Measurements from ENCODE around the gene KRIT1. TPM values are rescaled to one million over a fixed set of nuclear protein-coding genes. Genes with fewer than 3 reads are reported as not detected.
A peak's percentile ranks its signal among the peaks of the same experiment; 100 is the strongest.

Gene KRIT1
- total and polyA plus RNA-seq, 9 donors, result 29.4 to 65.0 (median 52.3) TPM

- WGBS, 3 donors, result 0% methylated on average over 28 to 35 of the region's 35 CpGs
Observed at GRCh38 chr7:92246360-92247101, 817 bp upstream of the KRIT1 start.

GRCh38 chr7:92244808-92245486 is 767 bp downstream of the KRIT1 start:
- no peak for DNase-seq
- intact Hi-C loops (cut with DNase I), result loop anchor here in 2 of 4 donors (10.0 kb wide), 2 partner anchors 190 to 200 kb away; partner anchors contain the start of gene GATAD1 (in 1 of the 2)
- H3K36me3 ChIP-seq, result no peaks in the 10 kb centered on the region
- no peaks in the 10 kb centered on the region for H3K9me3 ChIP-seq
- no peaks in the 10 kb centered on the region for H3K27me3 ChIP-seq
- 0 to 2% (median 2%) methylated on average over 11 of the region's 11 CpGs for WGBS, 3 donors
- peak overlapping the region; percentile 80 to 81 for H3K27ac ChIP-seq
- peaks cover 3% of the 10 kb centered on the region for H3K4me1 ChIP-seq (ENCODE audit: insufficient read depth)
- H3K4me3 ChIP-seq, result peak overlapping the region; percentile 91
- no peak for TF ChIP-seq POLR2A (IDR thresholded peaks at IDR 0.05)
- TF ChIP-seq CTCF (IDR thresholded peaks at IDR 0.05), result no peak
- TF ChIP-seq EP300 (IDR thresholded peaks at IDR 0.05), result no peak

More at GRCh38 chr7:92246360-92247101, 817 bp upstream of the KRIT1 start:
- peak; percentile 13 to 42 (median 19) for DNase-seq
- Histone ChIP-seq H3K9me3 (no peaks in the 10 kb centered on the region), H3K36me3 (no peaks in the 10 kb centered on the region), H3K4me1 (ENCODE audit: insufficient read depth) (peaks cover 3% of the 10 kb centered on the region), H3K4me3 (peak overlapping the region; percentile 91), H3K27ac (peak overlapping the region; percentile 80 to 81), H3K27me3 (no peaks in the 10 kb centered on the region)
- intact Hi-C loops (cut with DNase I), result loop anchor here in 2 of 4 donors (10.0 kb wide), 2 partner anchors 188 to 198 kb away; partner anchors contain the start of gene GATAD1 (in 1 of the 2)
- TF ChIP-seq EP300 (IDR thresholded peaks at IDR 0.05) (no peak), CTCF (IDR thresholded peaks at IDR 0.05) (no peak), POLR2A (IDR thresholded peaks at IDR 0.05) (no peak)

GRCh38 chr7:92242972-92243371 is 2.7 kb downstream of the KRIT1 start:
- TF ChIP-seq CTCF (IDR thresholded peaks at IDR 0.05) (no peak), POLR2A (IDR thresholded peaks at IDR 0.05) (no peak), EP300 (IDR thresholded peaks at IDR 0.05) (no peak)
- H3K4me3 ChIP-seq, result no peak overlapping the region
- intact Hi-C loops (cut with DNase I), result loop anchor here in 2 of 4 donors (10.0 kb wide), 2 partner anchors 192 to 202 kb away; partner anchors contain the start of gene GATAD1 (in 1 of the 2)
- H3K9me3 ChIP-seq, result no peaks in the 10 kb centered on the region
- H3K27me3 ChIP-seq, result no peaks in the 10 kb centered on the region
- no peak for DNase-seq
- H3K4me1 ChIP-seq (ENCODE audit: insufficient read depth), result peaks cover 2% of the 10 kb centered on the region
- no peaks in the 10 kb centered on the region for H3K36me3 ChIP-seq
- 93 to 98% (median 95%) methylated on average over 6 of the region's 6 CpGs for WGBS, 3 donors
- H3K27ac ChIP-seq, result no peak overlapping the region

- no peaks in the 10 kb centered on the region for H3K4me1 ChIP-seq (ENCODE audit: insufficient read depth)
- intact Hi-C loops (cut with DNase I), result no loop called here
- no peak for TF ChIP-seq CTCF (IDR thresholded peaks at IDR 0.05)
- no peak for TF ChIP-seq EP300 (IDR thresholded peaks at IDR 0.05)
- no peak for TF ChIP-seq POLR2A (IDR thresholded peaks at IDR 0.05)
- no peaks in the 10 kb centered on the region for H3K27me3 ChIP-seq
- H3K4me3 ChIP-seq, result no peak overlapping the region
- no peak overlapping the region for H3K27ac ChIP-seq
- WGBS, 3 donors, result 86 to 88% (median 88%) methylated on average over 2 of the region's 2 CpGs
- H3K36me3 ChIP-seq, result no peaks in the 10 kb centered on the region
- H3K9me3 ChIP-seq, result peaks cover 0 to 3% of the 10 kb centered on the region in 2 donors
- no peak for DNase-seq
Observed at GRCh38 chr7:92230547-92230946, 15.2 kb downstream of the KRIT1 start.

Data from ovary (tissue), 9 donors.